ENCODE data around the gene ZBTB7C. TPM values are rescaled to one million over a fixed set of nuclear protein-coding genes. Genes with fewer than 3 reads are reported as not detected.
A peak's percentile ranks its signal among the peaks of the same experiment; 100 is the strongest.

The ZBTB7C gene
- total RNA-seq, 1 donor from 2014 or later = 15.0 TPM

- H3K9me3 ChIP-seq = no peaks in the 10 kb centered on the region
- H3K27me3 ChIP-seq (ENCODE audit: low read depth) = no peaks in the 10 kb centered on the region
- H3K27ac ChIP-seq = no peak overlapping the region
- DNase-seq (no peak), ATAC-seq (no peak)
- TF ChIP-seq CTCF (IDR thresholded peaks at IDR 0.05) = no peak
- peaks cover 4% of the 10 kb centered on the region for H3K4me1 ChIP-seq
- intact Hi-C loops (cut with DNase I) = no loop called here
- H3K4me3 ChIP-seq = no peak overlapping the region
- no peaks in the 10 kb centered on the region for H3K36me3 ChIP-seq
These were observed 396.0 kb downstream of the ZBTB7C start for GRCh38 chr18:48013162-48013561.

- no peaks in the 10 kb centered on the region for H3K9me3 ChIP-seq
- H3K27ac ChIP-seq = no peak overlapping the region
- no peak for ATAC-seq
- DNase-seq = no peak
- peaks cover 9% of the 10 kb centered on the region for H3K4me1 ChIP-seq
- H3K36me3 ChIP-seq = no peaks in the 10 kb centered on the region
- intact Hi-C loops (cut with DNase I) = no loop called here
- no peak overlapping the region for H3K4me3 ChIP-seq
- no peaks in the 10 kb centered on the region for H3K27me3 ChIP-seq (ENCODE audit: low read depth)
- no peak for TF ChIP-seq CTCF (IDR thresholded peaks at IDR 0.05)
These were observed 397.2 kb downstream of the ZBTB7C start for GRCh38 chr18:48011926-48012465.

GRCh38 chr18:48010264-48010663 is 398.9 kb downstream of the ZBTB7C start:
- Histone ChIP-seq H3K4me1 (peaks cover 9% of the 10 kb centered on the region), H3K27ac (no peak overlapping the region), H3K27me3 (ENCODE audit: low read depth) (no peaks in the 10 kb centered on the region), H3K4me3 (no peak overlapping the region), H3K36me3 (no peaks in the 10 kb centered on the region), H3K9me3 (no peaks in the 10 kb centered on the region)
- ATAC-seq (no peak), DNase-seq (no peak)
- intact Hi-C loops (cut with DNase I) = no loop called here
- TF ChIP-seq CTCF (IDR thresholded peaks at IDR 0.05) = no peak

- H3K4me1 ChIP-seq = peaks cover 9% of the 10 kb centered on the region
- H3K27ac ChIP-seq = no peak overlapping the region
- intact Hi-C loops (cut with DNase I) = no loop called here
- ATAC-seq = no peak
- TF ChIP-seq CTCF (IDR thresholded peaks at IDR 0.05) = no peak
- no peaks in the 10 kb centered on the region for H3K27me3 ChIP-seq (ENCODE audit: low read depth)
- no peaks in the 10 kb centered on the region for H3K36me3 ChIP-seq
- H3K9me3 ChIP-seq = no peaks in the 10 kb centered on the region
- H3K4me3 ChIP-seq = no peak overlapping the region
- no peak for DNase-seq
These were observed 400.0 kb downstream of the ZBTB7C start for GRCh38 chr18:48009116-48009745.

- peak overlapping the region; percentile 53 for H3K27ac ChIP-seq
- H3K4me3 ChIP-seq = peak overlapping the region; percentile 66
- peaks cover 9% of the 10 kb centered on the region for H3K4me1 ChIP-seq
- intact Hi-C loops (cut with DNase I) = no loop called here
- H3K36me3 ChIP-seq = no peaks in the 10 kb centered on the region
- DNase-seq = peak; percentile 77
- TF ChIP-seq CTCF (IDR thresholded peaks at IDR 0.05) = peak; percentile 64
- no peaks in the 10 kb centered on the region for H3K27me3 ChIP-seq (ENCODE audit: low read depth)
- H3K9me3 ChIP-seq = no peaks in the 10 kb centered on the region
- ATAC-seq = peak; percentile 94 to 95
These were observed 401.1 kb downstream of the ZBTB7C start for GRCh38 chr18:48007955-48008701.

All from lower lobe of right lung (tissue), 2 donors.